Skin of body (tissue), 2 donors: ENCODE data around the gene A1CF. TPM values are rescaled to one million over a fixed set of nuclear protein-coding genes. Genes with fewer than 3 reads are reported as not detected.

Experiments
- DNase-seq: peaks from one replicate; lab custom pipeline; 2025; lab: John Stamatoyannopoulos, UW
- total RNA-seq: library from RNA; depleted of rRNA; stranded (reverse); fragments of >200 nt; gene quantifications from one replicate; pipeline ENCODE4 v1.2.3, GENCODE V29; 2014

A1CF gene
- total RNA-seq, 1 donor from 2014 or later, result not detected

GRCh38 chr10:50862719-50863118, 22.7 kb downstream of the A1CF start:
- DNase-seq, result no peak

GRCh38 chr10:50861370-50861769, 24.1 kb downstream of the A1CF start:
- no peak for DNase-seq

- no peak for DNase-seq
Observed at GRCh38 chr10:50857579-50857978, 27.8 kb downstream of the A1CF start.

- no peak for DNase-seq
Observed at GRCh38 chr10:50855461-50855860, 30.0 kb downstream of the A1CF start.

- DNase-seq, result no peak
Observed at GRCh38 chr10:50855015-50855414, 30.4 kb downstream of the A1CF start.

- DNase-seq, result no peak
Observed at GRCh38 chr10:50853557-50853956, 31.9 kb downstream of the A1CF start.

GRCh38 chr10:50851884-50852671, 33.3 kb downstream of the A1CF start:
- DNase-seq, result no peak

- DNase-seq, result no peak
Observed at GRCh38 chr10:50850578-50851230, 34.7 kb downstream of the A1CF start.

GRCh38 chr10:50846753-50847152, 38.7 kb downstream of the A1CF start:
- DNase-seq, result no peak

- DNase-seq, result no peak
Observed at GRCh38 chr10:50837095-50837494, 48.3 kb downstream of the A1CF start.

GRCh38 chr10:50832171-50832751, 53.2 kb downstream of the A1CF start:
- DNase-seq, result no peak

GRCh38 chr10:50830066-50830465, 55.4 kb downstream of the A1CF start:
- no peak for DNase-seq

GRCh38 chr10:50824782-50825181, 60.6 kb downstream of the A1CF start:
- DNase-seq, result no peak

GRCh38 chr10:50823789-50824188, 61.6 kb downstream of the A1CF start:
- no peak for DNase-seq

GRCh38 chr10:50809596-50809995, 75.8 kb downstream of the A1CF start:
- no peak for DNase-seq

GRCh38 chr10:50807851-50808776, 77.3 kb downstream of the A1CF start:
- DNase-seq, result no peak

- no peak for DNase-seq
Observed at GRCh38 chr10:50805981-50806622, 79.3 kb downstream of the A1CF start.

- no peak for DNase-seq
Observed at GRCh38 chr10:50799595-50799994, 85.8 kb downstream of the A1CF start.

GRCh38 chr10:50798297-50798696, 87.1 kb downstream of the A1CF start:
- DNase-seq, result no peak

GRCh38 chr10:50796693-50797092, 88.7 kb downstream of the A1CF start:
- DNase-seq, result no peak

- DNase-seq, result no peak
Observed at GRCh38 chr10:50794490-50794889, 90.9 kb downstream of the A1CF start.
